Left hindlimb (tissue), 1 donor: ENCODE measurements around the gene HLA-DPA1.
"Not testable (repeated sequence)": the region's sequence is repeated elsewhere in the genome, so short reads cannot be mapped to it uniquely, and the experiment has no call there.

Experiments used
- DNase-seq: peaks from one replicate; pipeline ENCODE4 v3.0.0-alpha.2; 2018

Gene HLA-DPA1

DNA sequence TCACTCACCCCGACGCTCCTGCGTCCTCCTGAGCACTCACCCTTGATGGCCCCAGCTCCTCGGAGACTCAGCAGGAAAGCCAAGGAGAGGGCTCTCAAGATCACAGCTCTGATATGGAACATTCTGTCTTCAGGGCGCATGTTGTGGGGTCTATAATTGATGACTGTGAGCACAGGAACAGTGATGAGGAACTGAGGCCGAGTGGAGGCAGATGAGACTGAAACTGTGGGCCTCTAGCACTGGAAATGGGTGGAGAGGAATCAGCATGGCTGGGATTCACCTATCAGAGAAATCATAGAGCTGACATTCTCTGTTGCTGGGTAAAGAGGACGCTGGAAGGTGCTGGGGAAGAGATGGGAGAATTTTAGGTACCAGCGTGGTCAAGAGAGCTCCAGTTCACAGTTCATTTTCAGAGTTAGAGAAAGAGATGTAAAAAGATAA, at the start of gene HLA-DPA1:
Gene HLA-DPA1, minus strand, starts transcription at position 219 of the 441 bp plus-strand sequence.
- no peak for DNase-seq

- DNase-seq, result no peak
Measured at GRCh38 chr6:33123181-33123580, 49.7 kb upstream of the HLA-DPA1 start.

GRCh38 chr6:33120001-33120400, 46.6 kb upstream of the HLA-DPA1 start:
- DNase-seq, result no peak

- DNase-seq, result no peak
Measured at GRCh38 chr6:33118525-33119123, 45.2 kb upstream of the HLA-DPA1 start.

- DNase-seq, result no peak
Measured at GRCh38 chr6:33117811-33118277, 44.4 kb upstream of the HLA-DPA1 start.

- no peak for DNase-seq
Measured at GRCh38 chr6:33116841-33117711, 43.6 kb upstream of the HLA-DPA1 start.

DNA sequence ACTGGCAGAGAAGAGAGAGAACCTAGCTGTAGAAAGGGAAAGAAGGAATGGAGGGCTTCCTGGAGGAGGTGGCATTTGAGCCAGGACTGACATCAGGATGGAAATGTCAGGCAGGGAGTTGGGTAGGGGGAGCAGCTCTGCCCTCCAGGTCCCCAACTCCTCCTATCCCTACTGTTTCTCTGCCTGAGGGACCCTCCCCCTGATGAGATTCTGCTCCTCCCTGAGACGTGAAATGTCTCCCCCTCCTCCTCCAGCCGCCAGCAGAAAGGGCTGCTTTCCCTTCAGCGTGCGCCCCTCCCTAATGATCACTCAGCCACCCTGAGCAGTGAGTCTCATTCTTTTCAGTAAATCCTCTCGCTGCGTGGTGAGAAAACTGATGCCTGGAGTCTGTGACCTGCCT, 43.0 kb upstream of the HLA-DPA1 start:
- no peak for DNase-seq

DNA sequence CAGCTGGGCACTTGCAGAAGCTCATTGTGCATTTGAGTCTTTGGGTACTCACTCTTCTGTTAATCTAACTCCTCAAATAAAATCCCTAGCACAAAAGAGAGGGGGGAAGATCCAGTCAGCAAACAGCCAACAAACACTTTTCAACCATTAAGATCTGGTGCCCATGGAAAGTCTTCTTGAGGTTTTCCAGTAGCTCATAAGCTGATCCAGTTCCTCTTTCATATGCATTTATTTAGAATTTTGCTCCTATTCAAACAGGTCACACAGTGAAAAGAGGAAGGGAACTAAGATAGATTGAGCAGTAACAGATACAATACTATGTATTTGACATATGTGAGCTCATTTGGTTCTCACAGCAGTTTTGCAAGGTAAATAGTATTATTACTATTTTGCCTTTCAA, 41.0 kb upstream of the HLA-DPA1 start:
- no peak for DNase-seq

DNA sequence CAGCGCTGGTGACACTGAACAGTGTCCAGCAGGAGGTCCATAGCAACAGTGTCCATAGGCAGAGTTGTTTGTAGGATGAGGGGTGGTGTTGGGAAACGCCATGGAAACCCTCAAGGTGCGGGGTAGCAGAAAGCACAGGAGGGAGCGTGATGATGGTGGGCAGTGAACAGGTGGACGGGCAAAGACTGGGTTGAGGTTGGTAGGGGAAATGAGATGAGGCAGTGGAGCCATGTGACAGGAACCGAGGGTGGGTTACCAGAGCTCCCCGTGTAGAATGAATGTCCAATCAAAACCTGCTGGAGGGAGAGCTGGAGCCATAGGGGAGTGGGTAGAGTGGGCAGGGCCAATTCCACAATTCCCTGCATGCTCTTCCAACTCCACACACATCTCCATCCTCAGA, 40.3 kb upstream of the HLA-DPA1 start:
- no peak for DNase-seq

GRCh38 chr6:33112148-33112547, 38.7 kb upstream of the HLA-DPA1 start:
- no peak for DNase-seq

- no peak for DNase-seq
Measured at GRCh38 chr6:33108307-33108706, 34.9 kb upstream of the HLA-DPA1 start.

DNA sequence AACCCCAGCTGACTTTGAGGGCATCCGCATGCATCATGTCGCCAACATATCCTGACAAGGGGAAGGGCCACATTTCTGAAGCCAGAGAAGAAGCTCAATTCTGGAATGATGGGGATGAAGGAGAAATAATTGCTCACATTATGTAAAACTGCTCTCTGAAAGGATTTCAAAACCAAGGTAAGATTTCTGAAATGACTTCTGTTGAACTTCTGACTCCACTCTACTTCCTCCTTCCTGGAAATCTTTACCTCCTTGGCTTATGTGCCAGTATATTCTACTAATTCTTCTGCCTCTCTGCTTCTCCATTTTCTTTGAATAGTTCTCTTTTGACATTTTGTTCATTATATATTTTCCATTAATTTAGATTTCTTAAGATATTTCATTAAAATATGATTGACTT, 34.2 kb upstream of the HLA-DPA1 start:
- DNase-seq, result no peak

DNA sequence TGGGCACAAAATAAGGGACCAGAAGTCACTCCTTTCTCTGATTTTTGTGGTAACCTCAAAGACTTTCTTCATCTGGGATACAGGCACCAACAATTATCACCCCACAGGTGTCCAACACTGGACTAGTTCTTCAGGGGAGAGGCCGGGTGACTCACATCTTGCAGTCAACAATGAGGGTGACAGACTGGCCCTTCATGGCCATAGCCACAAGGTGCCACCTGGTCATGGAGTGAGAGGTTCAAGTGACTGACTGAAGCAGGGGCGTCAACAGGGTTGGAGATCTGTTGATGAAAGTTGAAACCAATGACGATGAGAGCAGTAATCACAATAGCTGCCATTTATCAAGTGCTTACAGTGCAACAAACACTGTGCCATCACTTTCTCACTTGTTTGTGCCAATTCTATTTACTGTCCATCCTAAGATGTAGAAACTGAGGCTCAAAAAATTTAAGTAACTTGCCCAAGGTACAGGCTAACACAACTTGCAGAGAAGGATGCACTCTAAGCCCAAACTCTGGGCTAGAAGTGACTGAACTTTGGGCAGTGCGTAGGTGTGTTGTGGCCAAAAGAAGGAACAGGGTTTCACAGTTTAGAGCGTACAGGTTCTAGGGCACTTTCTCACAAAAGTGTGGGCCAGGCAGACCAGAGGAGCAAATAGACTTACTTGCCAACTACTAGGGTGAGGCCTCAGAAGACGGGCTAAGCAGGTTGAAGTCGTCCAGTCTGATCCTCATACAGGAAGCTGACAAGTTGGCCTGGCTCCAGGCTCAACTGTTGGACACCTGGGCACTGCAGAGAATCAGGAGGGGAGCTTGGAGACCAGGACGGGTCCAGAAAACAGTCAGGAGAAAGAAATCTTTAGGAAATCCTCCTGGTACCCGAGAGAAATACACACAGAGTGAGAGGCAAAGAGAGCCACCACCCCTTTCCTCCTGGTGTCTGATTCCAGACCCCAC, 32.7 kb upstream of the HLA-DPA1 start:
- no peak for DNase-seq

GRCh38 chr6:33105386-33105785, 31.9 kb upstream of the HLA-DPA1 start:
- no peak for DNase-seq

GRCh38 chr6:33104887-33105286, 31.4 kb upstream of the HLA-DPA1 start:
- DNase-seq, result no peak

DNA sequence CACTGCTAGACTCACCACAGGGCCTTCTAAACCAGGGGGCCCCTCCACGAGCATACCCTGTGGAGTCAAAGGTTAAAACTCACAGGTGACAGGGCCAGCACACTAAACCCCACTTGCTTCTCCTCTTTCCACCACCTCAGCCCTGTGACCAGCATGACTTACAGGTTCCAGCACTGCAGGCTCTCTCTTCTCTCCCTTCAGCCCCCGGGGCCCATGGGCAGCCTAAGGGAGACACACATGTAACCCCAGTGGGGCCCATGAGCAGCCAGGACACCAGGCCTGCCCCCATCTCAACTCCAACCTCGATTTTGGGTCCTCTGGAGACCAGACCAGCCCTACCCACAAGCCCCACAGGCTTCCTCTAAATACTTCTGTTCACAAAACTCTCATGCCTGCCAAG, 30.3 kb upstream of the HLA-DPA1 start:
- DNase-seq, result no peak

DNA sequence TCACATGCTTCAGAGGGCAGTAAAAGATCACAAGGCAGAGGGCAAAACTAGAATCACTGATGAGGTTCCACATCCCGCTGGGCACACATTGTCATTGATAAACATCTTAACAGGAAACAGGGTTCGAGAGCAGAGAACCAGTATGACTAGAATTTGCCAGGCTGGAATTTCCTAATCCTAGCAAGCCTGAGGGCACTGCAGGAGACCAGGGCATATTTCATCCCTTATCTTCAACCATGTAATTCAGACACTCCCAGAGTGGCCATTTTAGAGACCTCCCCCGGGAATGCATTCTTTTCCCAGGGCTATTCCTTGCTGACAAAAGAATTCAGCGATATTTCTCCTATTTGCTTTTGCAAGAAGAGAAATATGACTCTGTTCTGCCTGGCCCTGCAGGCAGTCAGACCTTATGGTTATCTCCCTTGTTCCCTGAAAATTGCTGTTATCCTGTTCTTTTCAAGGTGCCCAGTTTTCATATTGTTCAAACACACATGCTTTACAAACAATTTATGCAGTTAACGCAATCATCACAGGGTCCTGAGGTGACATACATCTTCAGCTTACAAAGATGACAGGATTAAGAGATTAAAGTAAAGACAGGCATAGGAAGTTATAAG, 27.8 kb upstream of the HLA-DPA1 start:
- not testable (repeated sequence) for DNase-seq

DNA sequence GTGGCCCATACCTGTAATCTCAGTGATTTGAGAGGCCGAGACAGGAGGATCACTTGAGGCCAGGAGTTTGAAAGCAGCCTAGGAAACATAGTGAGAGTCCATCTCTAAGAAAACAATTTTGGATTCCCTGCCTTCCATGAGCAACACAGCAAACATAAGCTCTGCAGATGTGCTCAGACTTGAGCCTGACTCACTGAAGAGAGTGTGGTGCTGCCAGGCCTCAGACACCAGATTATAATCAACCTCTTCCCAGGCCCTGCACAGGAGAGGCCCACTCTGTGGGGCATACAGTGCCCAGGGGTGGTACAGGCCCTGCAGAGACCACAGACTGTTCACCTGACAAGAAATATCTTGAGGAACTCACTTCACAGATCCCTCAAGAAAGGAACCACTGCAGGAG, 22.2 kb upstream of the HLA-DPA1 start:
- DNase-seq, result no peak

DNA sequence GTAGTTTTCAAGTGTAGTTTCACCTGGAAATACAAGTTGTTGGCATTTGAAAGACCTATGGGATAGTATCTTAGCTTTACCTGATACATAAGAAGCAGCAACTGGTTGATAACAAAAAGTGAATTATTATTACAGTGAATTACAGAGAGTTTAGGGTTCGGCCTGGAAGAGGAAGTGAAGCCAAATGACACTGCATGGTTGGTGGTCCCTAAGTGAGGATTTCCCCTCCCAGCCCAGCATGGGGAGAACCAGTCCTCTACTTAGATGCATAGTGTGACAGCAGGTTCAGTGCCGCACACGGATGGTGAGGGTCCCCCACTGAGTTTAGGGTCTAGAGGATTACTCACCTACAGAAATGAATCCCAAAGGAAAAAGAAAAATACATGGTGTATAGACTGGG, 20.4 kb upstream of the HLA-DPA1 start:
- no peak for DNase-seq

GRCh38 chr6:33092385-33092784, 18.9 kb upstream of the HLA-DPA1 start:
- no peak for DNase-seq

- no peak for DNase-seq
Measured at GRCh38 chr6:33091957-33092356, 18.5 kb upstream of the HLA-DPA1 start.

DNA sequence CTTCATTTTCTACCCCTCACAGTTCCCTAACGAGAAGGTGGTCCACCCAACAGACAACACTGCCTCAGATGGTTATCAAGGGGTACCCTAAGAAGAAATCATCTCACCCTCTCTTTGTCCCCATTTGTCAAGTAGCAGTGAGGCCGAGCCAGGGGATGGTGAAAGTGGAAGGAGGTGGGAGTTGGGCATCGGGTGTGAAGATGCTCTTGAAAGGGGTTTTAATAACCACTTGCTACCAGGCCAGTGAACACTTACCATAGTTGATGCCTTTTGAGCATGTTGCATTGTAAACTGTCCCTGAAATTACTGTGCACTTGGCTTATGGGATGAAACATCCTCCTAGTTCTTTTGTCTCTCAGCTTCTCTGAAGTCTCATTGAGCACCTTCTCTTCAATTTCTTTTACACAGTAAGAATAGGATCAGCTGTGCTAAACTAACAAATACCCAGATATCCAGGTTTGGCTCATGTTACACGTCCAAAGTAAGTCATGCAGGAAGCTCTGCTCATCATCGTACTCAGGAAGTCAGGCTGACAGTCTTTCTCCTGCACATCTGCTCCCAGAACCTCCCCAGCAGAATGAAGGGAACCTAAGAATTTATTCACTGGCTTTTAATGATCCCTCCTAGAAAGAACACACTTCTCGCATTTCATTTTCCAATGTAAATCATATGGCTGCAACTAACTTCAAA, 15.6 kb upstream of the HLA-DPA1 start:
- no peak for DNase-seq
